Germinal center (tissue), 1 donor: ENCODE data around the gene METTL16.
"Not testable (repeated sequence)": the region's sequence is repeated elsewhere in the genome, so short reads cannot be mapped to it uniquely, and the experiment has no call there.

ENCODE experiments used
- DNase-seq: peaks from one replicate; pipeline ENCODE4 v3.0.0; 2012; ENCODE audit warnings: mixed read lengths, low spot score

Gene METTL16, protein sequence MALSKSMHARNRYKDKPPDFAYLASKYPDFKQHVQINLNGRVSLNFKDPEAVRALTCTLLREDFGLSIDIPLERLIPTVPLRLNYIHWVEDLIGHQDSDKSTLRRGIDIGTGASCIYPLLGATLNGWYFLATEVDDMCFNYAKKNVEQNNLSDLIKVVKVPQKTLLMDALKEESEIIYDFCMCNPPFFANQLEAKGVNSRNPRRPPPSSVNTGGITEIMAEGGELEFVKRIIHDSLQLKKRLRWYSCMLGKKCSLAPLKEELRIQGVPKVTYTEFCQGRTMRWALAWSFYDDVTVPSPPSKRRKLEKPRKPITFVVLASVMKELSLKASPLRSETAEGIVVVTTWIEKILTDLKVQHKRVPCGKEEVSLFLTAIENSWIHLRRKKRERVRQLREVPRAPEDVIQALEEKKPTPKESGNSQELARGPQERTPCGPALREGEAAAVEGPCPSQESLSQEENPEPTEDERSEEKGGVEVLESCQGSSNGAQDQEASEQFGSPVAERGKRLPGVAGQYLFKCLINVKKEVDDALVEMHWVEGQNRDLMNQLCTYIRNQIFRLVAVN

GRCh38 chr17:2511462-2512369, at the start of gene METTL16:
METTL16 (minus strand) TSS chr17:2511888; CDS start chr17:2502331, 9,557 bp downstream.
- DNase-seq, result peak; percentile 96

- DNase-seq, result no peak
These were observed 49.0 kb upstream of the METTL16 start for GRCh38 chr17:2560658-2561057.

GRCh38 chr17:2551928-2552327, 40.2 kb upstream of the METTL16 start:
- DNase-seq, result no peak

GRCh38 chr17:2551493-2551892, 39.8 kb upstream of the METTL16 start:
- DNase-seq, result no peak

DNA sequence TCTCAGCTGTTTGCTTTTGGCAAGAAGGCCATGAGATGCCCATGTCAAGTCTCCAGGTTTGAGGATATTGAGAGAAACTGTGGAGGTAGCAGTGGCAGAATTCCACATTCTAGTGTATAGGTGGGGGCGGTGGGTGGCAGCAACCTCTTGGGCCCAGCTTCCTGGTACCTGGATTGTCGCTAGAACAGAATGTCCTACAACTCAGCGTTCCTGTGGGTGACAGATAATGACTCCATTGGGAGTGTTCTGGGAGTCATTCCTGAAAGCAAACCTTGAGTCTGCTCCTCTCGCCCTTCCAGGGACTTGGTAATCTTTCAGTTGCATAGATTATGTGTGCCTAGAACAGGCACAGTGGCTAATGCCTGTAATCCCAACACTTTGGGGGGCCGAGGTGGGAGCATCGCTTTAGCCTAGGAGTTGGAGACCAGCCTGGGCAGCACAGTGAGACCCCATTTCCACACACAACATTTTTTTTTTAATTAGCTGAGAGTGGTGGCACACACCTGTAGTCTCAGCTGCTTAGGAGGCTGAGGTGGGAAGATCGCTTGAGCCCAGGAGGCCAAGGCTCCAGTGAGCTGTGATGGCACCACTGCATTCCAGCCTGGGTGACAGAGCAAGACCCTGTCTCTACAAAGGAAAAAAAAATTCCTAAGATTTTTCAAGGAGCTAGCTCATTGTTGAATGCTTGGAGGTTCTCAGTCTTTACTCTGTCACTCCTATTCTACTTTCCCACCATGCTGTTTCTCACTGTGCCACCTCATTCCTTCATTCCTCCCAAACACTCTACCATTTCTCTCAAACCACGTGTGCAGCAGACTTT, 37.9 kb upstream of the METTL16 start:
- DNase-seq, result no peak

DNA sequence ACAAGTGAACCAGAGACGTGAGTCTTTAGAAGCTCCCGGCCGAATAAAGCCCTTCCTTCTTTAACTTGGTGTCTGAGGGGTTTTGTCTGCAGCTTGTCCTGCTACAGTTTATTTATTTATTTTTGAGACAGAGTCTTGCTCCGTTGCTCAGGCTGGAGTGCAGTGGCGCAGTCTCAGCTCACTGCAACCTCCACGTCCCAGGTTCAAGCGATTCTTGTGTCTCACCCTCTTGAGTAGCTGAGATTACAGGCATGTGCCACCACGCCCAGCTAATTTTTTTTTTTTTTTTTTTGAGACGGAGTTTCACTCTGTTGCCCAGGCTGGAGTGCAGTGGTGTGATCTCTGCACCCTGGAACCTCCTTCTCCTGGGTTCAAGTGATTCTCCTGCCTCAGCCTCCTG, 36.3 kb upstream of the METTL16 start:
- not testable (repeated sequence) for DNase-seq

- DNase-seq, result no peak
These were observed 35.5 kb upstream of the METTL16 start for GRCh38 chr17:2547176-2547575.

DNA sequence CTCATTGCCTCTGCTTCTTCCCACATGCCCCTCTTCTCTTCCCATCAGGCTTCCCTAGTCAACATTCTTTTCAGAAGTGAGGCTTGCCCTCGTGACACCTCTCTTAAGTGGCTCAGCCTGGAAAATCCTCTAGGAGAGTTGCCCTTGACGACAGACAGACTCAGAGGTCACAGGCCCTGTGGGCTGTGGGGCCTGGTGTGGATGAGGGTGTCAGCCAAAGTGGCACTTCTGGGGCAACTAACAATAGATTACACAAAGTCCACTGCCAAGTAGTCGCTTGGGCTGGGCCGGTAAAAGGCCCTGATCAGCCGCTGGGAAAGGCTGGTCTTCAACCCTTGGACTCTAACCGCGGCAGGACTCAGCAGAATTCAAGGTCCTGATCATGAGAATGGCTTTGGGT, 33.7 kb upstream of the METTL16 start:
- no peak for DNase-seq

DNA sequence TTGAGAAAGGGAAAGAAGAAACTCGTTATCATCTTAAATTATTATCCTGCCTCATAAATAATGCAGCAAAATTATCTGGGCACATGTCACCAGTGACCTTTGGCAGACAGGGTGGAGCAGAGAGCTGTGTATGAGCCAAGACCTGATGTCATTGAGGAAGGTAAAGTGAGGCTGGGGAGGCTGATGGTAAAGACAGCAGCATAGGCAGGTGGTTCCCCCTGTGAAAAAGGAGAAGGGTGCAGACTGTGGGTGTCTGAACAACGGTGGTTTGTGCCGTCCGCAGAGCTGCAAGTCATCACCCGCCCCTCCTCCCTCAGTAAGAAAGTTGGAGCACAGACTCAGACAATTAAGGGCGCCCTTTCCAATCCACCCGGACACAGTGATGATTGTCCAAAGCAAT, 30.8 kb upstream of the METTL16 start:
- no peak for DNase-seq

GRCh38 chr17:2542056-2542455, 30.4 kb upstream of the METTL16 start:
- DNase-seq, result no peak

DNA sequence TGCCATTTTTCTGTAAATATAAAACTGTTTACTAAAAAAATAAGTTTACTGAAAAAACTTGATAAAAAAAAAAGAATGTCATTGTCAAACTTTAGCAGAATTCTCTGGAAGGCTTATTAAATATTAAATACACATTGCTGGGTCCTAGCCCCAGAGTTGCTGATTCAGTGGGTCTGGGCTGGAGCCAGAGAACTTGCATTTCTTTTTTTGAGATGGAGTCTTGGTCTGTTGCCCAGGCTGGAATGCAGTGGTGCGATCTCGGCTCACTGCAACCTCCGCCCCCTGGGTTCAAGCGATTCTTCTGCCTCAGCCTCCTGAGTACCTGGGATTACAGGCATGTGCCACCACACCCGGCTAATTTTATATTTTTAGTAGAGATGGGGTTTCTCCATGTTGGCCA, 25.9 kb upstream of the METTL16 start:
- not testable (repeated sequence) for DNase-seq

- DNase-seq, result no peak
These were observed 20.5 kb upstream of the METTL16 start for GRCh38 chr17:2532146-2532720.

- DNase-seq, result not testable (repeated sequence)
These were observed 19.7 kb upstream of the METTL16 start for GRCh38 chr17:2531243-2531954.

DNA sequence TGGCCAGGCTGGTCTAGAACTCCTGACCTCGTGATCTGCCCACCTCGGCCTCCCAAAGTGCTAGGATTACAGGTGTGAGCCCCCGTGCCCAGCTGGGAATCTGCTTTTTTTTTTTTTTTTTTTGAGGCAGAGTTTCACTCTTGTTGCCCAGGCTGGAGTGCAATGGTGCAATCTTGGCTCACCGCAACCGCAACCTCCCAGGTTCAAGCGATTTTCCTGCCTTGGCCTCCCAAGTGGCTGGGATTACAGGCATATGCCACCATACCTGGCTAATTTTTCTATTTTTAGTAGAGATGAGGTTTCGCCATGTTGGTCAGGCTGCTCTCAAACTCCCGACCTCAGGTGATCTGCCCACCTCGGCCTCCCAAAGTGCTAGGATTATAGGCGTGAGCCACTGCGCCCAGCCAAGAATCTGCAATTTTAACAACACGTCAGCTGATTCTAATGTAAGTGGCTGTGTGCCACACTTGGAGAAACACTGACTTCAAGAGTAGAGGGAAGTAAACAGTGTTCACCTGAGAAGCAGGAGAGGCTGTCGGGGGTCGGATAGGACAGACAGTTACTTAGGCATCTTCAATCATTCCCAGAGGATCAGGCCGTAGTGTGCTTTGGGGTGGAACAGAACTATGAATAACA, 10.2 kb upstream of the METTL16 start:
- not testable (repeated sequence) for DNase-seq

DNA sequence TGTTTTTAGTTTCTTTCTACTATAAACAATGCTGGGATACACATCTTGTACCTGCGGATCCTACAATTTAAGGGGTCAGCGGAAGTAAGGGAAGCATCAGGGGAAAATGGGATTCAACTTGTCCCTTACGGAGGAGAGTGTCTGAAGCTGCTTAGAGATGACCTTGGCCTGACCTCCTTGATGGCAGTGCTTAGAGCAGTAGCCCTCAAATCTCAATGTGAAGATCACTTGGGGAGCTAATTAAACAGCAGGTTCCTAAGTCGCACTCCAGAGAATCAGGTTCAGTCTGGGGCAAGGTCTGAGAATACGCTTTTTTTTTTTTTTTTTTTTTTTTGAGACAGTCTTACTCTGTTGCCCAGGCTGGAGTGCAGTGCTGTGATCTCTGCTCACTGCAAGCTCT, 9.6 kb upstream of the METTL16 start:
- no peak for DNase-seq

DNA sequence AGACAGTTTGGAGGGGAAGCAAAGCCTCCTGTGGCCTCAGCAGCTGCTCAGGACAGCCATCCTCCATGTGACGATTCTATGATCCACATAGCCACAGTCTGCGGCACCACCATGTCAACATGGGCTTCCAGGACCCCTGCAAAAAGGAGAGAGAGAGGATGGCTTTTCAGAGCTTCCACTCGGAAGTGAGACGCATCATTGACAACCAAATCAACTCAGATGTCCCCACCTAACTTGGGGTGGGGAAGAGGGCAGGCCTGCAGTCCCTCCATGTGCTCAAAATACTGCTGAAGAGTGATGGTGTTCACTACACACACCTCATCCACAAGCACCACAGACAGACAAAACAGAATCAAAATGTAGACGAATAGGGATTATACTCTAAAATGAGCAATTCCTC, 5.9 kb upstream of the METTL16 start:
- DNase-seq, result no peak

DNA sequence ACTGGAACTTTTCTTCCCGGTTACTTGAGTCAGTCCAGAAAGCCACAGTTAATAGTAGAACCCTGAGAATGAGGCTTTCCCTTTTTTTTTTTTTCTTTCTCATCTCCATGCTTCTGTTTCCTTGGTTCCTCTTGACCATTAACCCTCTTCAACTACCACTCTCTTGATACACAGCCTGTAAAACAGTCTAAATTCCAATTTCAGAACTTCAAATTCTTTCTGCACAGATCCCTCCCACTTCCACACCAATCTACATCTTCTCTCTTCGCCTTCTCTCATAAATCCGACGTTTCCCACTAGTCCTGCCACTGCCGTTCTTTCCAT, 588 bp downstream of the METTL16 start:
- DNase-seq, result no peak

- no peak for DNase-seq
These were observed 1.1 kb downstream of the METTL16 start for GRCh38 chr17:2510559-2510958.

GRCh38 chr17:2508035-2508434, 3.7 kb downstream of the METTL16 start:
- DNase-seq, result no peak

GRCh38 chr17:2507015-2507414, 4.7 kb downstream of the METTL16 start:
- DNase-seq, result not testable (repeated sequence)
